ENCODE measurements around the gene TUT7.
A peak's percentile ranks its signal among the peaks of the same experiment; 100 is the strongest.
"Not testable (repeated sequence)": the region's sequence is repeated elsewhere in the genome, so short reads cannot be mapped to it uniquely, and the experiment has no call there.

TUT7 gene, protein sequence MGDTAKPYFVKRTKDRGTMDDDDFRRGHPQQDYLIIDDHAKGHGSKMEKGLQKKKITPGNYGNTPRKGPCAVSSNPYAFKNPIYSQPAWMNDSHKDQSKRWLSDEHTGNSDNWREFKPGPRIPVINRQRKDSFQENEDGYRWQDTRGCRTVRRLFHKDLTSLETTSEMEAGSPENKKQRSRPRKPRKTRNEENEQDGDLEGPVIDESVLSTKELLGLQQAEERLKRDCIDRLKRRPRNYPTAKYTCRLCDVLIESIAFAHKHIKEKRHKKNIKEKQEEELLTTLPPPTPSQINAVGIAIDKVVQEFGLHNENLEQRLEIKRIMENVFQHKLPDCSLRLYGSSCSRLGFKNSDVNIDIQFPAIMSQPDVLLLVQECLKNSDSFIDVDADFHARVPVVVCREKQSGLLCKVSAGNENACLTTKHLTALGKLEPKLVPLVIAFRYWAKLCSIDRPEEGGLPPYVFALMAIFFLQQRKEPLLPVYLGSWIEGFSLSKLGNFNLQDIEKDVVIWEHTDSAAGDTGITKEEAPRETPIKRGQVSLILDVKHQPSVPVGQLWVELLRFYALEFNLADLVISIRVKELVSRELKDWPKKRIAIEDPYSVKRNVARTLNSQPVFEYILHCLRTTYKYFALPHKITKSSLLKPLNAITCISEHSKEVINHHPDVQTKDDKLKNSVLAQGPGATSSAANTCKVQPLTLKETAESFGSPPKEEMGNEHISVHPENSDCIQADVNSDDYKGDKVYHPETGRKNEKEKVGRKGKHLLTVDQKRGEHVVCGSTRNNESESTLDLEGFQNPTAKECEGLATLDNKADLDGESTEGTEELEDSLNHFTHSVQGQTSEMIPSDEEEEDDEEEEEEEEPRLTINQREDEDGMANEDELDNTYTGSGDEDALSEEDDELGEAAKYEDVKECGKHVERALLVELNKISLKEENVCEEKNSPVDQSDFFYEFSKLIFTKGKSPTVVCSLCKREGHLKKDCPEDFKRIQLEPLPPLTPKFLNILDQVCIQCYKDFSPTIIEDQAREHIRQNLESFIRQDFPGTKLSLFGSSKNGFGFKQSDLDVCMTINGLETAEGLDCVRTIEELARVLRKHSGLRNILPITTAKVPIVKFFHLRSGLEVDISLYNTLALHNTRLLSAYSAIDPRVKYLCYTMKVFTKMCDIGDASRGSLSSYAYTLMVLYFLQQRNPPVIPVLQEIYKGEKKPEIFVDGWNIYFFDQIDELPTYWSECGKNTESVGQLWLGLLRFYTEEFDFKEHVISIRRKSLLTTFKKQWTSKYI (N-terminal part only)

DNA sequence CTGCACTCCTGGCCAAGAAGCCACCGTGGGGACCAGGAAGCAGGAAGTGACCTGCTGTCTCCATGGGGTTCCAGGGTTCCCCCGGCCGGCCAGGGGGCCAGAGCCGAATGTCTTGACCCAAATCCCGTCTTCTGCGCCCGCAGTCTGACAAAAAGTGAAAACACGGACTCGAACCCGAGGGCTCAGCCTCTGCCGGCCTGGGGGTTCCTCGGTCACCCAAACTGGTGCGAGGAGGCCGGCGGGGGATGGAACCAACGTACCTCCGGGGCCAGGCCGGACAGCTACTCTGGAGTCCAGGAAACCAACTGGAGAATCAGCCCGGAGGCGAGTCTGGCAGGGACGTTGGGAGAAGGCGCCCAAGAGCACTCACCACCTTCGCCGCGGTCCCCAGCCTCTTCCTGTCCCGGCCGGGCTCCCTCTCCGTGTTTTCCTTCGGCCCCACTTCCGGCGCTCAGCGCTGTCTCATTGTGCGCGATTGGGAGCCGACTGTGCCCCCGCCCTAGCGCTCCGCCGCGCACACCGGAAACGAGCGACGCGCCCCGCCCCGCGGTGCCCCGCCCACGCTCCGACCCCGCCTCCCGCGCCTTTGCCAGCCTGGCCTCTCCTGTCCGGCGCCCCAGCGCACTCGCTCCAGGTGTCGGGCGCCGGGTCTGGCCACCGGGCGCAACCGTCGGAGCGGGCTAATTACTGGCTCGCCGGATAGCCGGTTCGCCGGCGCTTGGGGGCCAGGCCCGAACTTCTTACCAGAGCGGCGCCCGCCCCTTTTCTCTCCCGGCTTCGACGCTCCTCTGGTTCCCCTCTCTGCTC lies at the start of gene TUT7:
TUT7 (minus strand) TSS at position 400 of the 807 bp plus-strand sequence. CDS start 1,211 bp downstream, outside the sequence.
- peak; percentile 90 for DNase-seq

DNA sequence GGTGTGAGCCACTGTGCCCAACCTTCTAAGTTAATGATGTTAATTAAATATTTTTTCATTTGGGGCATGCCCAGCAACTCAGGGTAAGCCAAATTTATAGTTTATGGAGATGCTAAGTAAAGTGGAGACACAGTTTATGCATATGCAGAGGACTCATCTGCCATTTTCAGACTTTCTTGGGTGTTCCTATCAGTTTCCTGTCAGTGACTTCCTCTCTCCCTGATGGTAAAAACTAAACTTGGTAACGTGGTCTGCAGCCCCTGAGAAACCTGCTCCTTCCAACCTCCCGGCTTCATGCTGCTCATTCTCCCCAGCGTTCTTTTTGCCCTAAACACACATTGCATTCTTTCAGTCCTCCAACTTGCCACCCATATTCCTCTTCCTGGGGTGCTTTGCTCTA lies 48.4 kb upstream of the TUT7 start:
- no peak for DNase-seq

DNA sequence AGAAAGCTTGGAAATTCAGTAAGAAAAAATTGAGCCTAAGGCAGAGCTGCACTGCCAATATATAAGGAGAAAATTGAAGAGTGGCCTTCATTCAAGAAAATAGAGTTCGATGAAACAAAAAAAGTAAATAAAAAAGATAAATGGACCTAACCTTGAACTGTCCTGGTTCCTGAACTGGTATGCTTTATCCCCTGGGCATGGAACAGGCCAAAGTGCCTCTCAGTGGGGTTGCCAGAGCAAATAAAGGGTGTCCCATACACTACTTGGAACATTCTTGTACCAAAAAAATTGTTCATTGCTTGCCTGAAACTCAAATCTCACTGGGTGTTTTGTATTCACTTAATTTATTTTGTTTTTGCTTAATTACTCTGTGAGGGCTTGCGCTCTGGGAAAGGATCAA lies 42.2 kb upstream of the TUT7 start:
- DNase-seq = no peak

DNA sequence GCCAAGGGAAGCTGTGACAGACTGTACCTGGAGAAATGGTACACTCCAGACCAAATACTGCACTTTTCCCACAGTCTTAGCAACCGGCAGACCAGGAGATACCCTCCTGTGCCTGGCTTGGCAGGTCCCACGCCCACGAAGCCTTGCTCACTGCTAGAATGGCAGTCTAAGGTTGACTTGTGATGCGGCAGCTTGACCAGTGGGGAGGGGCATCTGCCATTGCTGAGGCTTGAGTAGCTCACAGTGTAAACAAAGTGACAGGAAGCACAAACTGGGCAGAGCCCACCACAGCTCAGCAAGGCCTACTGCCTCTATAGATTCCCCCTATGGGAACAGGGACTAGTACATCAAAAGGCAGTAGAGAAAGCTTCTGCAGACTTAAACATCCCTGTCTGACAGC lies 36.0 kb upstream of the TUT7 start:
- not testable (repeated sequence) for DNase-seq

DNA sequence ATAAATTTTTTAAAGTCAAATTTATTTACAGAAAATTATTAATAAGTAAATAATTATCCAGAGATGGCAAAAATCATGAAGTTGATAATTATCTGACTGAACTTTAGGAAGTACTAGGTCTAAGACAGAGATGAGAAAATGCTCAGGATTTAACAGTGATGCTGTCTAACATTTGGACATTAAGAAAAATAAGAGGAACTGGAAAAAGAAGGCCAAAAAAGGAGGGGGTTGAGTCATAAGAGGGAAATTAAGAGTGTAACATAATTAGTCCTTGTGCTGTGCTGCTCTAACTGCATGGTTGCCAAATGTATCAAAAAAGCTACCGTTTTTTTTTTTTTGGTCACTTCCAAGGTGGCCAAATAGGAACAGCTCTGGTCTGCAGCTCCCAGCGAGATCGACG lies 35.4 kb upstream of the TUT7 start:
- DNase-seq = no peak

DNA sequence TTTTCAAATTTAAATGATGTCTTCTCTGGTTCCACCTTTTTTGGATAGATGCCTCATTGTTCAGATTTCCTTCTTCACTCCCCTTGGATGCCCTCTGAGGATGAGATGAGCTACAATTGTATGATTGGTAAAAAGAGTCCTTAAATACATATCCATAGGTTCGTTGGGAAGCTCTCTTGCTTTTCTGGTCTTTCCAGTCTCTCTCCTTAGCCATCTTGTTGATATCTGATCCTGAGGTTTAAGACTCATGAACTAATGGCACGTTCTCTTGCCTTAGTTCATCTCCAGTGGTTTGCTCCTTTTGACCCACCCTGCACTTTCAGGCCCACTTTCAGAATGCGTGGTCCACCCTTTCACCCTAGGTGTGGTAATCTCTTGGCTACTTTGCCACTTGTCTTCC lies 33.2 kb upstream of the TUT7 start:
- DNase-seq = no peak

DNA sequence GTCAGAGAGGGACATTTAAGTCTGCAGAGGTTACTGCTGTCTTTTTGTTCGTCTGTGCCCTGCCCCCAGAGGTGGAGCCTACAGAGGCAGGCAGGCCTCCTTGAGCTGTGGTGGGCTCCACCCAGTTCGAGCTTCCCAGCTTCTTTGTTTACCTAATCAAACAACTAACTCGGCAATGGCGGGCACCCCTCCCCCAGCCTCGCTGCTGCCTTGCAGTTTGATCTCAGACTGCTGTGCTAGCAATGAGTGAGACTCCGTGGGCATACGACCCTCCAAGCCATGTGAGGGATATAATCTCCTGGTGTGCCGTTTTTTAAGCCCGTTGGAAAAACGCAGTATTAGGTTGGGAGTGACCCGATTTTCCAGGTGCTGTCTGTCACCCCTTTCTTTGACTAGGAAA lies 28.8 kb upstream of the TUT7 start:
- DNase-seq = not testable (repeated sequence)

DNA sequence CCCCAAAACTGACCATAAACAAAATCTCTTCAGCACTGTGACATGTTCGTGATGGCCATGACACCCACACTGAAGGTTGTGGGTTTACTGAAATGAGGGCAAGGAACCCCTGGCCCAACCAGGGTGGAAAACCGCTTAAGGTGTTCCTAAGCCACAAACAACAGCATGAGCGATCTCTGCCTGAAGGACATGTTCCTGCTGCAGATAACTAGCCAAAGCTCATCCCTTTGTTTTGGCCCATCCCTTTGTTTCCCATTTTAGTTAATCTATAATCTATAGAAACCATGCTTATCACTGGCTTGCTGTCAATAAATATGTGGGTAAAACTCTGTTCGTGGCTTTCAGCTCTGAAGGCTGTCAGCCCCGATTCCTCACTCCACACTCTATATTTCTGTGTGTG lies 21.8 kb upstream of the TUT7 start:
- DNase-seq = no peak

DNA sequence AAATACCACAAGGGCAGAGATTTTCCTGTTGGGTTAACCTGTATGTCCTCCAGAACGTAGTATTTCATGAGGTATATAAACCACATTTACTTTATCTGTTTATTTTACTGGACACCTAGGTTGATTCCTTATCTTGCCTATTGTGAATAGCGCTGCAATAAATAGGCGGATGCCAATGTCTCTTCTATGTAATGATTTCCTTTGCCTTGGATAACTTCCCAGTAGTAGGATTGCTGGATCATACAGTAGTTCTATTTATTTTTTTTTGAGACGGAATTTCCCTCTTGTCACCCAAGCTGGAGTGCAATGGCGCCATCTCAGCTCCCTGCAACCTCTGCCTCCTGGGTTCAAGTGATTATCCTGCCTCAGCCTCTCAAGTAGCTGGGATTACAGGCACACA lies 15.6 kb upstream of the TUT7 start:
- no peak for DNase-seq

DNA sequence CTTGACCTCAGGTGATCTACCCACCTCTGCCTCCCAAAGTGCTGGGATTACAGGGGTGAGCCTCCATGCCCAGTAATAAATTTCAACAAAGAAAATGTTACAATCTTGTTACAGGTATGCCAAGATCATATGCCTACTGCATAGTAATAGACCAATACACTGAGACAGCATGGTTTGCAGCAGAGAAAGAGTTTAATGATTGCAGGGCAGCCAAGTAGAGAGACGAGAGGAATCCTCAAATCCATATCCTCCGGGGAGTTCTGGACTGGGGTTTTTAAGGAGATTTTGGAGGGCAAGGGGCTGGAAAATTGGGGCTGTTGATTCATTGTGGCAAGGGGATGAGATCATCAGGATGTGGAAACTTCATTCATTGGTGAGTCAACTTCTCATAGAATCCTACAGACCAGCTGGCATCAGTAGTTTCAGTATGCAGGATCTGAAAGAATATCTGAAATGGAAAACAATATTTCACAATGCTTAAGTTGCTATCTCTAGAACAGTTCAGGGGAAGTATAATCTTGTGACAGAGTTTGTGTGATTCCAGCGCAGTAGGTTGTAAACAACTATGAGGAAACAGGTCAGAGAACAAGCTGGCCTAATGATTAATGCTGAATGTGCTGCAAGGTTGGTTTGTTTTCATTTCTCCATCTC lies 14.8 kb upstream of the TUT7 start:
- DNase-seq = no peak

DNA sequence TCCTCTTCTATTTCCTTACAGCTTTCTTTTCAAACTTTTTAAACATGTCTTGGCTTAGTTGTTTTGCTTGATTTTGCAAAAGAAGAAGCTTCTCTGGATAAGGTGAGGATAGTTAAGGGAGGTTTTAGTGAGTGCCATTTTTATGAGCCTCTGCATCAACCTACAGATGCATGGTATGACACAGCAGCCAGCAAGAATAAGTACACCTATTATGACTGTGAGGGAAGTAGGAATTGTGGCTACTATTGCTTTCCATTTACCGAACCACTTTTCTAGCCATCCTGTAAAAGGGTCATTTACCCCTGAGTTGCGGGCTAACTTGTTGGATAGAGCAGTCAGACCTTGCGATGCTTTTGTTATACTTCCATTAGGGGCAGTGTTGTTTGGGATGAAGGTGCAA lies 7.0 kb upstream of the TUT7 start:
- no peak for DNase-seq

DNA sequence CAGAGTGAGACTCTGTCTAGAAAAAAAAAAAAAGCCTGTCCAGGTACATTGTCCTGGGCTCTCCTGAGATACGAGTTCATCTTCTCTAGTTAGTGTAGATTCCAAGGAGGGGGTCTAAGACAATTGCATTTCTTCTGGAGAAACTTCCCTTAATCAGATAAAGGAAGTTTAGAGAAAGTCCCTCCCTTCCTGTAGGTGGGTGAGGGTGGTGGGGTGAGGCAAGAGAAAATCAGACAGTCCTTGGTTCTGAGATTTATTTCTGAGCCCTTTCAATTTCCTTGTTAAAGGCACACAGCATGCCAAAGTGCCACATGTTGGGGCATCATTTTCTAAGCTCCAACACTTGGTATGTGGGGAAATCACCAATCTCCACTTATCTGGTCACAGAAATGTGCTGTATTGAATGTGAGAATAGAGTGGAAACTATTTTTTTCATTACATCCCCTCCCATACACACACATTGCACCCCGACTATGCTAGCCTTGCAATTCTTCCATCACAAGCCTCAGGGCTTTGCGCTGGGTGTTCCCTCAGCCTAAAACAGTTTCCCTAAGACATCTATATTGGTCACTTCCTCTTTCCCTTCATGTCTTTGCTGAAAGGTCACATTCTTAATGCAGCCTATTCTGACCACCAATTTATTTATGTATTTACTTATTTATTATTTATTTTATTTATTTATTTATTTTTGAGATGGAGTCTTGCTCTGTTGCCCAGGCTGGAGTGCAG lies 5.1 kb upstream of the TUT7 start:
- DNase-seq = no peak

DNA sequence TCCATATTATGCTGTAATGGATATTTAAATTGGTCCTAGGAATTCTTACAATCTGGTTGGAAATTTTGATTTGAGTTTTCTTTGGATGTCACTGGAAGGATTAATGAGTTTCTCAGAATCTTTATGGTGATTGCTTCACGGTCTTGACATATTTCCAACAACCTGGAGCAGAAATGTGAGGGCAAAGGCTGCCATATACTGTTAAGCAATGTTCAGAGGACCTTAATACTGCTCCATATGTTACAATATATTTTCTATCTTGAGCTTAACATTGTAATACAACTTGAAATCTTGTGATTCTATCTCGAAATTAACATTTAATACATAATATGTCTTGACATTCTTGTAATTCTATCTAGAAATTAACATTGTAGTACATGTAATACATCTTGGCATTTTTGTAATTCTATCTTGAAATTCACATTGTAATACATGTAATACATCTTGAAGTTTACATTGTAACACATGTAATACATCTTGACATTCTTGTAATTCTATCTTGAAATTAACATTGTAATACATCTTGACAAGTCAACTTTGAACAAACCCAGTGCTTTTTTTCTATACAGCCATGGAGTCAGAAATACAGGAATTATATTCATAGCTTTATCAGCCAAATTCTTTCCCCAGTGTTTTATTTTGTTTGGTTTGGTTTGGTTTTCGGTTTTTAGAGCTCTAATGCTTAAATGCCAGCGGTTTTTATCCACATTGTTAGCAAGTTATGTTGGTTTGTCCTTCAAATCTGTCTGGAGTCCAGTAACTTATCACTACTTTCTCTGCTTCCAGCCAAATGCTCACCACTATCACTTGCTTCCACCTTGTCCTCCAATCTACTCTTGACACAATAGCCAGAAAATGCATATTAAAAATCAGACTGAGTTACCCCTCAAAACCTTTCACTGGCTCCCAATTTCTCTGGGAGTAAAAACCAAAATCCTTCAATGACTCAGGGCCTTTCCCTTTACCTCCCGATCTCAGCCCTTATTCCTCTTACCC lies 3.0 kb upstream of the TUT7 start:
- DNase-seq = no peak

DNA sequence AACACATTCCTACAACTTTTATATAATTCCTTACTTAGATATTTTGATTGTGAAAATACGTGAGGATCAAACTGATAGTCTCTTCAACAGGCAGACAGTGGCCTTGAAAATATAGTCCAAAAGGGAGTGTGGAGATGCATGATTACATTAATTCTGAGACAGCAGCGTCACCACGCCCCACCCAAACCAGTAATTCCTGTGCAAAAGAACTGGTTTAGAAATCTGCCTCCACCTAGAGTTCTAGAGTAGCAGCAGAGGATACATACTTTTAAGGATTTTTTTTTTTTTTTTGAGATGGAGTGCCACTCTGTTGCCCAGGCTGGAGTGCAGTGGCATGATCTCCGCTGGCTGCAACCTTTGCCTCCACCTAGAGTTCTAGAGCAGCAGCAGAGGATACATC lies 1.6 kb upstream of the TUT7 start:
- DNase-seq = no peak

DNA sequence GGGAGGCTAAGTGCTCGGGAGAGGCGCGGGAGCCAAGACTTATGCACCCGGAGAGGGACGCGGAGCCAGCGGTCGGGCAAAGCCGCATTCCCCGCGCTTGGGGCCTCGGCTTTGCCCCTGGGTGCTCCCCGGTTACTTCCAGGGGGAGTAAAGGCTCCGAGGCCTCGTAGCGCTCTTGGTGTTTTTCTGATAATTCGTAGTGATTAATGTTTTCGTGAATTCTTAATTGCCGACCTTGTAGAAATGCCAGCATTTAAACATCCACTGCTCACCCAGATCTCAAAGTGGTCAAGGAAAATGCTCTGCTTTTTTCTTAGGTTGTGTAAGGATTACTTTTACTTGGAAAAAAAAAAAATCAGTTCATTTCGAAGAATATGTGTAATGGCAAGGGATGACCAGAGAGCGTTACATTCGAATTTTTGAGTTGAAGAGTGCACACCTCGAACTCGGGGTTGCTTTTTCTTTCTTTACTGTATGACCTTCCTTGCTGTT lies 654 bp upstream of the TUT7 start:
- no peak for DNase-seq

DNA sequence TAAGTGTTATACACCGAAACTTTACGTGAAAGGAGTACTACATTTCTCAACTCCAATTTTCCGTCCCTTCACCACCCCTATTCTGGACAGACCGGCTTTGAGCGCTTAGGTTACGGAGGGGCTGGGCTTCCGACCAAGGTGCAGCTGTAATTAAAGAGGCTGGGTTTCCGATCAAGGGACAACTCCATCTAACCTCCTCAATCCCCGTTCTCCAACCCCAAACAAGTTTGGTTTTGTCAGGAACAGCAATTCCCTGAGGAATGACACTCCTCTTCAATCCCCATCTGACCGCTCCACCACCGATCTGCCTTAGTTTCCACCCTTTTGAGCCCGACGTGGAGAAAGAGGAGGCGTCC lies 577 bp downstream of the TUT7 start:
- peak; percentile 34 for DNase-seq

DNA sequence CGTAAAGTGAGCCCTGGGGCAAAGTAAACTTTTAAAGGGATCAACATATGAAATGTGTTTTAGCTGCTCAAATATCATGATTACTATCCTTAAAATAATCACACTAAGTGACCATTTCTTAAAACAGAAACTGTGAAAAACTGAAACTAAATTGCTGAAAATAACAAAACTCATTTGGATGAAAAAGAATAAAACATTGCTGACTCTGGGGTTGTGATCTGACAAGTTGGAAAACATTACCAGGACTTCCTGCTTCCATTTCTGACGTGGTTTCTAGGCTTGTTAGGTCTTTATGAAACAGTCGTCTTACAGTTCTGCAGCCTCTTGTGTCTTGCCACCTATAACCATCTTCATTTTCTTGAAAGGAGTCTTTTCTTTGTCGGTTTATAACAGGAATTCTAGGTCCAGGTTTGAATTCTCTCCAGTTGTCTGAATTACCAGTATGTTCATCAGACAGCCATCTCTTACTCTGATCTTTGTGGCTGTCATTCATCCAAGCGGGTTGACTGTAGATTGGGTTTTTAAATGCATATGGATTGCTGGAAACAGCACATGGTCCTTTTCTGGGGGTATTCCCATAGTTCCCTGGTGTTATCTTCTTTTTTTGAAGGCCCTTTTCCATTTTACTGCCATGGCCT lies 1.7 kb downstream of the TUT7 start:
- no peak for DNase-seq

DNA sequence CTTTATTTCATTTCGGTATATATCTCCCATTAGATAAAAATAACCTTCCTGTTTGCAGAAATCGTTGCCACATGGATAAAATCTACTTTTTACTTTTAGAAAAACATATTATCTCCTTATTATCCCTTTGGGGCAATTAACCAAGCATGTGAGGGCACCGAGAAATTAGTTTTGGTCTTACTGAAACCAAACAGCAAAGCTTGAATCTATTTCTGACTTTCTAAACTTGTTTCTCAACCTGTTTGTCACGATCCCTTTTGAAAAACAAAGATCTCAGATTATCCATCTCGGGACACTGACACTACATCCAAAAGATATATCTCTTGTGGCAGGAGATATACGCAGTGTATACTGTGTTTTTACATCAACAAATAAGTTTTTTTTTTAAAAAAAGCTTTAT lies 2.3 kb downstream of the TUT7 start:
- no peak for DNase-seq
